HG02678 (cell line): ENCODE measurements around the gene SGK1.

Experiments used
- ATAC-seq: cut with Tn5 transposase; IDR thresholded peaks from one replicate; pipeline ENCODE4 v1.9.1; 2021; ENCODE audit warnings: mild to moderate bottlenecking, moderate library complexity; ENCODE audit not compliant: unreplicated experiment

The SGK1 gene

GRCh38 chr6:134134654-134135053 is 183.3 kb downstream of the SGK1 start:
- no peak for ATAC-seq

GRCh38 chr6:134132494-134133141 is 185.3 kb downstream of the SGK1 start:
- no peak for ATAC-seq

- ATAC-seq, result no peak
Observed at GRCh38 chr6:134131530-134132139, 186.3 kb downstream of the SGK1 start.

- no peak for ATAC-seq
Observed at GRCh38 chr6:134128146-134128545, 189.8 kb downstream of the SGK1 start.

- ATAC-seq, result no peak
Observed at GRCh38 chr6:134123666-134124208, 194.2 kb downstream of the SGK1 start.

GRCh38 chr6:134122775-134123174 is 195.1 kb downstream of the SGK1 start:
- ATAC-seq, result no peak

- no peak for ATAC-seq
Observed at GRCh38 chr6:134119486-134119885, 198.4 kb downstream of the SGK1 start.
